Stimulated activated CD8-positive, alpha-beta memory T cell treated with anti-CD3 and anti-CD28 coated beads, Interleukin-12 subunit alpha, Interleukin-12 subunit beta, amount 100 ng/mL, for 4 hours (primary cell): Measurements from ENCODE around the gene FGF23.
"Not testable (repeated sequence)": the region's sequence is repeated elsewhere in the genome, so short reads cannot be mapped to it uniquely, and the experiment has no call there.

Experiments
- DNase-seq: peaks from one replicate; pipeline ENCODE4 v3.0.0-alpha.2; 2020; ENCODE audit warnings: low read depth

FGF23 gene

GRCh38 chr12:4379405-4379804 lies at the start of gene FGF23:
TSS of gene FGF23 (minus strand) at chr12:4379712. CDS start at chr12:4379582, 130 bp downstream.
- no peak for DNase-seq

GRCh38 chr12:4424422-4424821 lies 44.9 kb upstream of the FGF23 start:
- DNase-seq, result no peak

GRCh38 chr12:4423528-4424195 lies 44.1 kb upstream of the FGF23 start:
- DNase-seq, result no peak

- no peak for DNase-seq
Observed at GRCh38 chr12:4422985-4423384, 43.5 kb upstream of the FGF23 start.

GRCh38 chr12:4421590-4422031 lies 42.1 kb upstream of the FGF23 start:
- DNase-seq, result no peak

GRCh38 chr12:4420138-4420670 lies 40.7 kb upstream of the FGF23 start:
- DNase-seq, result no peak

GRCh38 chr12:4418913-4419312 lies 39.4 kb upstream of the FGF23 start:
- DNase-seq, result no peak

GRCh38 chr12:4417936-4418335 lies 38.4 kb upstream of the FGF23 start:
- DNase-seq, result no peak

GRCh38 chr12:4417455-4417854 lies 37.9 kb upstream of the FGF23 start:
- DNase-seq, result no peak

- DNase-seq, result no peak
Observed at GRCh38 chr12:4416276-4416675, 36.8 kb upstream of the FGF23 start.

- no peak for DNase-seq
Observed at GRCh38 chr12:4412465-4412864, 33.0 kb upstream of the FGF23 start.

GRCh38 chr12:4412056-4412455 lies 32.5 kb upstream of the FGF23 start:
- DNase-seq, result no peak

GRCh38 chr12:4407136-4407535 lies 27.6 kb upstream of the FGF23 start:
- DNase-seq, result no peak

- DNase-seq, result not testable (repeated sequence)
Observed at GRCh38 chr12:4404877-4405637, 25.5 kb upstream of the FGF23 start.

GRCh38 chr12:4402996-4403395 lies 23.5 kb upstream of the FGF23 start:
- no peak for DNase-seq

GRCh38 chr12:4401117-4401516 lies 21.6 kb upstream of the FGF23 start:
- no peak for DNase-seq

GRCh38 chr12:4395818-4396217 lies 16.3 kb upstream of the FGF23 start:
- DNase-seq, result no peak

- DNase-seq, result no peak
Observed at GRCh38 chr12:4393211-4393610, 13.7 kb upstream of the FGF23 start.

GRCh38 chr12:4392223-4392742 lies 12.8 kb upstream of the FGF23 start:
- no peak for DNase-seq

GRCh38 chr12:4388662-4389061 lies 9.2 kb upstream of the FGF23 start:
- DNase-seq, result no peak

GRCh38 chr12:4388032-4388431 lies 8.5 kb upstream of the FGF23 start:
- no peak for DNase-seq

- DNase-seq, result no peak
Observed at GRCh38 chr12:4387607-4388006, 8.1 kb upstream of the FGF23 start.

GRCh38 chr12:4386801-4387200 lies 7.3 kb upstream of the FGF23 start:
- no peak for DNase-seq
